ENCODE measurements around the gene IRF4. TPM values are rescaled to one million over a fixed set of nuclear protein-coding genes. Genes with fewer than 3 reads are reported as not detected.
"Not testable (repeated sequence)": the region's sequence is repeated elsewhere in the genome, so short reads cannot be mapped to it uniquely, and the experiment has no call there.

The IRF4 gene
- total RNA-seq, 2 experiments from 2014 or later: 500 to 504 TPM

DNA sequence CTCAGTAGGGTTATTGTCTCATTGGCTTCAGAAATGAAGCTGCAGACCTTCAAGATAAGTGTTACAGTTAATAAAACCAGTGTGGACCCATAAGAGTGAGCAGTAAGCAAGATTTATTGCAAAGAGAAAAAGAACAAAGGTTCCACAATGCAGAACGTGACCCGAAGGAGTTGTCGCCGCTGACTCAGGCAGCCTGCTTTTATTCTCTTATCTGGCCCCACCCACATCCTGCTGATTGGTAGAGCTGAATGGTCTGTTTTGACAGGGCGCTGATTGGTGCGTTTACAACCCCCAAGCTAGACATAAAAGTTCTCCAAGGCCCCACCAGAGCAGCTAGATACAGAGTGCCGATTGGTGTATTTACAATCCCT lies 33.9 kb downstream of the IRF4 start:
- H3K9me3 Mint-ChIP-seq; H3K27me3 Mint-ChIP-seq (ENCODE audit: low read depth); H3K36me3 Mint-ChIP-seq (ENCODE audit: low read depth); intact Hi-C loops (cut with micrococcal nuclease); H3K4me3 Mint-ChIP-seq; DNase-seq: not testable (repeated sequence)
- Mint-ChIP-seq H3K27ac (peak overlapping the region; percentile 69), H3K4me1 (ENCODE audit: low read depth) (peaks cover 39% of the 10 kb centered on the region)
- CTCF ChIA-PET: interaction anchor here (0.6 to 1.3 kb wide), 3 partner anchors 13 to 408 kb away, joined by 3 to 7 read pairs (median 3); no protein-coding TSS in a partner anchor

DNA sequence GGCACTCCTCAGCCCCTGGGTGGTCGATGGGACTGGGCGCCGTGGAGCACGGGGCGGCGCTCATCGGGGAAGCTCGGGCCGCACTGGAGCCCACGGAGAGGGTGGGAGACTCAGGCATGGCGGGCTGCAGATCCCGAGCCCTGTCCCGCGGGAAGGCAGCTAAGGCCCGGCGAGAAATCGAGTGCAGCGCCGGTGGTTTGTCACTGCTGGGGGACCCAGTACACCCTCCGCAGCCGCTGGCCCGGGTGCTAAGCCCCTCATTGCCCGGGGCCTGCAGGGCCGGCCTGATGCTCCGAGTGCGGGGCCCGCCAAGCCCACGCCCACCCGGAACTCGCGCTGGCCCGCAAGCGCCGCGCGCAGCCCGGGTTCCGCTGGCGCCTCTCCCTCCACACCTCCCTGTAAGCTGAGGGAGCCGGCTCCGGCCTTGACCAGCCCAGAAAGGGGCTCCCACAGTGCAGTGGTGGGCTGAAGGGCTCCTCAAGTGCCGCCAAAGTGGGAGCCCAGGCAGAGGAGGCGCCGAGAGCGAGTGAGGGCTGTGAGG lies 34.7 kb downstream of the IRF4 start:
- H3K4me3 Mint-ChIP-seq; H3K27me3 Mint-ChIP-seq (ENCODE audit: low read depth); intact Hi-C loops (cut with micrococcal nuclease); H3K36me3 Mint-ChIP-seq (ENCODE audit: low read depth); H3K27ac Mint-ChIP-seq; DNase-seq; H3K9me3 Mint-ChIP-seq: not testable (repeated sequence)
- peaks cover 45% of the 10 kb centered on the region for H3K4me1 Mint-ChIP-seq (ENCODE audit: low read depth)
- CTCF ChIA-PET: interaction anchor here (1.3 kb wide), 1 partner anchor 21 kb away, joined by 7 read pairs; no protein-coding TSS in a partner anchor

DNA sequence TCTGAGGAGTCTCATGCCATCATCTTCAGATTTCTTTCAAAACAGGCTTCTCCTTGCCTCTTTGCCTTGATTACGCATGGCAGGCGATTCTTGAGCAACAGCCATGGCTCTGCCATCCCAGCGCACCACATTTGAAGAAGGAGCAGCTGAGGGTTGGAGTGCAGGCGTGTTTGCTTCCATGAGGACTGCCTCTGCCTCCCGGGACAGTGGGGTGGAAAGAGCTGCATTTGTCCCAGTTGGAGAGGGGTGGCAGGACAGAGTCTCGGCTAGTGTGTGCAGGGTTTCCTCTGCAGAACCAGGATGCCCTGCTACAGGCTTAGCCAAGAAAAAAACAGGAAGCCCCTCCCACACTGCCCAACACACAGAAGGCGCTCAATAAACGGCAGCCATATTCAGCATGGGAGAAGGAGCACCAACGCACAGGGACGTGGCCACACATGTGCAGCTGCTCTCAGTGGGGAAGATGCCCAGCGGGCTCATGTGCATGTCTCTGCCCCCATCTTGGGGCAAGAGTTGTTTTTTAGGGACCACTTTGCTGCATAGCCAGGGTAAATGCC lies 36.6 kb downstream of the IRF4 start:
- peaks cover 53% of the 10 kb centered on the region for H3K4me1 Mint-ChIP-seq (ENCODE audit: low read depth)
- H3K27ac Mint-ChIP-seq: no peak overlapping the region
- CTCF ChIA-PET: no interaction called here
- no peaks in the 10 kb centered on the region for H3K27me3 Mint-ChIP-seq (ENCODE audit: low read depth)
- no peaks in the 10 kb centered on the region for H3K36me3 Mint-ChIP-seq (ENCODE audit: low read depth)
- H3K9me3 Mint-ChIP-seq: no peaks in the 10 kb centered on the region
- H3K4me3 Mint-ChIP-seq: no peak overlapping the region
- intact Hi-C loops (cut with micrococcal nuclease): no loop called here
- DNase-seq: no peak

DNA sequence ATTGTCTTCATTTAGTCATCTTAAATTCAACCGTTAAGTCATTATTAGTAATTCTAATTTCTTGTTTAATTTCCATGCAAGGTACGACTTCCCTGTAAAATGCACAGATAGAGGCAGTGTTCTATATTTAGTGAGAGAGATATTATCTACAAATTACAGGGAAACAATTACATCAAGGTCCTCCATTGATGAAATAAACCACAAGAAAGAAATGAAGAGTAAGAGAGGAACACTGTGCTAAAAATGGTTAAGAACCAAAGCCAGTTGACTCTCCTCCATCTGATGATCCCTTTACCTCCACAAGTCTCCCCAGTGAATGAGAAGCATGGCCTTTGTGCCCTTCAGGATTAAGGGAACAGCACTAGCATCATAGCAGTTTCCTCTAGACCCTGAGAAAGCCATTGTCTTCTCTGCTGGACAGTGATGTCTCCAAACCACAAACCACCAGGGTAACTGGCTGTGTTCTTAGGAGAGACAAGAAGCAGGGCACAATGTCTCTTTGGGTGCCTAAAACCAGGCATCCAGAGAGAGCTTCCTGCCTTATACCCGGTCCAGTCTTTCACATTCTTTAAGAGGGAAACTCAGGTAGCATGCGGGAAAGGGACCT lies 38.1 kb downstream of the IRF4 start:
- H3K9me3 Mint-ChIP-seq: no peaks in the 10 kb centered on the region
- H3K36me3 Mint-ChIP-seq (ENCODE audit: low read depth): no peaks in the 10 kb centered on the region
- CTCF ChIA-PET: no interaction called here
- H3K27ac Mint-ChIP-seq: no peak overlapping the region
- intact Hi-C loops (cut with micrococcal nuclease): no loop called here
- H3K27me3 Mint-ChIP-seq (ENCODE audit: low read depth): no peaks in the 10 kb centered on the region
- no peak overlapping the region for H3K4me3 Mint-ChIP-seq
- DNase-seq: no peak
- peaks cover 57% of the 10 kb centered on the region for H3K4me1 Mint-ChIP-seq (ENCODE audit: low read depth)

DNA sequence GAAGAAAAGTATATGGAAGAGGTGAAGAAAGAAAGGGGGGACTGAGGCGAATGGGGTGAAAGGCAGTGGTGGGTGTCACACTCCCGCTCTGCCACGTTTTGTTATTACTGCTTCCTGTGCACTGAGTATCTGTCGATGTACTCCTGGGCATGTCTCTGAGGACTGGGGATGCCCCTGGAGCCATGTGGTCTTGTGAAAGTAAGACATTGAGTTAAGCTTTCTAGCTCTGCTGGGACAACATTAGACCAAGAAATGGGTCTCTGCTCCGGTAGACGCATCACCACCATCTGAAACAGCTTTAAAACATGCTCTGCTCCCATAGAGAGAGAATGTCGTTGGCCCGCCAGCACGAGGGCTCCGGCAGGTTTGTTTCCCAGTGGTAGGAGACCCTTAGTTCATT lies 40.0 kb downstream of the IRF4 start:
- H3K4me1 Mint-ChIP-seq (ENCODE audit: low read depth): peaks cover 61% of the 10 kb centered on the region
- intact Hi-C loops (cut with micrococcal nuclease): loop anchor here (1.0 kb wide), 1 partner anchor 9 kb away; no protein-coding TSS in a partner anchor
- DNase-seq: peak; percentile 67
- no peaks in the 10 kb centered on the region for H3K9me3 Mint-ChIP-seq
- H3K27ac Mint-ChIP-seq: peak overlapping the region; percentile 25
- CTCF ChIA-PET: interaction anchor here (1.0 to 1.9 kb wide), 5 partner anchors 13 to 58 kb away, joined by 3 to 6 read pairs (median 4); no protein-coding TSS in a partner anchor
- H3K4me3 Mint-ChIP-seq: no peak overlapping the region
- no peaks in the 10 kb centered on the region for H3K36me3 Mint-ChIP-seq (ENCODE audit: low read depth)
- H3K27me3 Mint-ChIP-seq (ENCODE audit: low read depth): no peaks in the 10 kb centered on the region

DNA sequence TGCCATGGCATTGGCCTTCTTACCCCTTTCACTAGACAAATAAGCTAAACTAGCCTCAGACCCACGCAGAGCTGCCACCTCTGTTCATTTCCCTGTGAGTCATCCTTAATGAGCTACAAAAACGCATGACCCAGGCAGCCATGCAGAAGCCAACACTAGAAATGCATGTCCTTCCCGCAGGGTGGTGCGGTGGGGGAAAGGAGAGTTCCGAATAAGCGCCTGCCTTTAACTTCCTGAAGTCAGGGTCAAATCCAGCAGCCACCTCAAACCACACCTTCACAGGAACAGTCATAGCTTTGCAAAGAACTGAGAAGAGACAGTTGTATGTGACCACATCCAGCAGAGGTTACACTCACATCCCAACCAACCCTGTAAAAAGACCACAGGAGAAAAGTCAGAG lies 40.4 kb downstream of the IRF4 start:
- Mint-ChIP-seq H3K27ac (no peak overlapping the region), H3K9me3 (no peaks in the 10 kb centered on the region), H3K4me3 (no peak overlapping the region), H3K4me1 (ENCODE audit: low read depth) (peaks cover 60% of the 10 kb centered on the region), H3K27me3 (ENCODE audit: low read depth) (no peaks in the 10 kb centered on the region), H3K36me3 (ENCODE audit: low read depth) (no peaks in the 10 kb centered on the region)
- CTCF ChIA-PET: interaction anchor here (1.0 to 1.9 kb wide), 5 partner anchors 13 to 57 kb away, joined by 3 to 6 read pairs (median 4); no protein-coding TSS in a partner anchor
- DNase-seq: peak; percentile 88
- intact Hi-C loops (cut with micrococcal nuclease): loop anchor here (1.0 kb wide), 5 partner anchors 10 to 58 kb away; no protein-coding TSS in a partner anchor

DNA sequence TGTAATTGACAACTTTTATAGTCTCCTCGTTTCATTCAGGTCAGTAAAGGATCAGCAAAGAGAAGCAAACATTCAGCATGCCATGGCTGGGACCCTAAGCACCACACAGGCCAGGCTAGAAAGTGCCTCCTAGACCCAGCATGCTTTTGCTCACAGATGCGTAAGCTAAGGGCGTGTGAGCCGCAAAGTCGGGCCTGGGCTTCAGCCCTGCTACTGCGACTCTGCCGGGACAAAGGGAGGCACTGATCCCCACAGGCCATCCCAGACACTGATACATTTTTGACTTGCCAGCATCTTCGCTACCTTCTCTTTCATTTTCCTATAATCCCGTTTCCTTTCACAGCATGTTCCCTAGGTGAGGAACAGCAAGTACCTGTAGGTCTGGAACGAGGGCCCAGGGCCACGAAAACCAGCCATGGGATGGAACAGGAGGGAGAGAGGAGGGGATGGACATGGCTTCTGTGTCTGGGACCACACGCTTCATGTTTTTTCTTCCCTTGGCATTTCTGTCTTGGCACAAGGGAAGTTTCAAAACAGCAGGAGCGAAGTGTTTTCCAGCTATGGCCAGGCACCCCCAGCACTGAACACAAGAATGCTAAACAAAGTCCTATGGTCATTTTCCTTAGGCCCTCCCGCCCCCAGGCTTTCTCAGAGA lies 42.6 kb downstream of the IRF4 start:
- peaks cover 54% of the 10 kb centered on the region for H3K4me1 Mint-ChIP-seq (ENCODE audit: low read depth)
- CTCF ChIA-PET: interaction anchor here (1.2 to 1.5 kb wide), 2 partner anchors 11 to 50 kb away, joined by 6 to 8 read pairs; no protein-coding TSS in a partner anchor
- H3K27ac Mint-ChIP-seq: peak overlapping the region; percentile 9
- DNase-seq: no peak
- no peak overlapping the region for H3K4me3 Mint-ChIP-seq
- no peaks in the 10 kb centered on the region for H3K27me3 Mint-ChIP-seq (ENCODE audit: low read depth)
- H3K36me3 Mint-ChIP-seq (ENCODE audit: low read depth): no peaks in the 10 kb centered on the region
- H3K9me3 Mint-ChIP-seq: no peaks in the 10 kb centered on the region
- intact Hi-C loops (cut with micrococcal nuclease): no loop called here

DNA sequence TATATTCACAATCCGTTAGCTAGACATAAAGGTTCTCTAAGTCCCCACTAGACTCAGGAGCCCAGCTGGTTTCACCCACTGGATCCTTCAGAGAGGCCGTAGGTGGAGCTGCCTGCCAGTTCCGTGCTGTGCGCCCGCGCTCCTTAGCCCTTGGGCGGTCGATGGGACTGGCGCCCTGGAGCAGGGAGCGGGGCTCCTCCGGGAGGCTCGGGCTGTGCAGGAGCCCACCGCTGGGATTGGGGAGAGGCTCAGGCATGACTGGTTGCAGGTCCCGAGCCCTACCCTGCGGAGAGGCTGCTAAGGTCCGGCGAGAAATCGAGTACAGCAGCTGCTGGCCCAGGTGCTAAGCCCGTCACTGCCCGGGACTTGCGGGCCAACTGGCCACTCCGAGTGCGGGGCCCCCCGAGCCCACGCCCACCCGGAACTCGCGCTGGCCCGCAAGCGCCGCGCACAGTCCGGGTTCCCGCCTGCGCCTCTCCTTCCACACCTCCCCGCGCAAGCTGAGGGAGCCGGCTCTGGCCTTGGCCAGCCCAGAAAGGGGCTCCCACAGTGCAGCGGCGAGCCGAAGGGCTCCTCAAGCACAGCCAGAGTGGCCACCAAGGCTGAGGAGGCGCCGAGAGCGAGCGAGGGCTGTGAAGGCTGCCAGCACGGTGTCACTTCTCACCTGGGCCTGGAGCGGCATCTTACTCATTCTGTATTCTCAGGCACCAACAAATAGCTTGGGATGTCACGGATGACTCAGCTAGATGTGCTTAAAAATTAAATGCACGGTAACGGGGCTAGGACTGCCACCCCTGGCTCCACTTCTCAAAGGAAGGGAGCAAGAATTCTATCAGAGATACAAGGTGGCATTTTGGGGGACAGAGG lies 44.1 kb downstream of the IRF4 start:
- Mint-ChIP-seq H3K27me3 (ENCODE audit: low read depth) (no peaks in the 10 kb centered on the region), H3K9me3 (no peaks in the 10 kb centered on the region), H3K36me3 (ENCODE audit: low read depth) (no peaks in the 10 kb centered on the region), H3K4me1 (ENCODE audit: low read depth) (peaks cover 42% of the 10 kb centered on the region), H3K4me3 (no peak overlapping the region), H3K27ac (peak overlapping the region; percentile 68)
- DNase-seq: peak; percentile 19
- CTCF ChIA-PET: interaction anchor here (0.6 to 1.5 kb wide), 4 partner anchors 9 to 265 kb away, joined by 3 to 8 read pairs (median 4); no protein-coding TSS in a partner anchor
- intact Hi-C loops (cut with micrococcal nuclease): no loop called here

DNA sequence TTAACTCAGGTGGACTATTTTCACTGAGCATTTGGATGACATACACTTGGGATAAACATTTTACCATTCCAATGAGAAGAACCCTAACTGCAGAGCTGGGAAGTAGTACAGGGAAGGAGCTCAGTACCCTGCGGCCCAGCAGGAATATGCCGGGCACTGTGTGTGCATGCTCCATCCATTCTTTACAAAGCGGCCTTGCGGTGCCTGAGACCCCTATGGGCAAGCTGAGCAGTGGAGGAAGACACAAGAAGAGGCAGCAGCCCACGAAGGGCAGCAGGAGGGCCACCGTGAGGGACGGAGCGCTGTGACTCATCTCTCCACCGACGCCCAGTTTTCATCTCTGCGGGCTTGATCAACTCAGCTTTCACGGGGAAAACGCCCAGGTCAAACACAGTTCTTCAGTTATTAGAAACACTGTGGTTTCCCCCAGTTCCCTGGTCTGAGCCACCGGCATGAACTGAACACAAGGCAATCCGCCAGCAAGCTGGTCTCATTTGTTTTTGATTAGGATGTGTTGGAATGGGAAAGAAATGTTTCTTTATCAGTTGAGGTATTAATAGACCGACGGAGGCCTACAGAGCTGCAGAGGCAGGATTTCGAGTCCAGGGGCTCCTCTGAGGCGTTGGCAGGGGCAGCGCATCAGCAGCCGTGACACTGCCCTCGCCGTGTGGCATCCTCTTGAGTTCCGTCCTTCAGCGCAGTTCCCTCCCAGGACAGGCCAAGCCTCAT lies 44.9 kb downstream of the IRF4 start:
- H3K4me1 Mint-ChIP-seq (ENCODE audit: low read depth): peaks cover 35% of the 10 kb centered on the region
- intact Hi-C loops (cut with micrococcal nuclease): no loop called here
- H3K4me3 Mint-ChIP-seq: no peak overlapping the region
- no peaks in the 10 kb centered on the region for H3K9me3 Mint-ChIP-seq
- peak; percentile 3 for DNase-seq
- no peak overlapping the region for H3K27ac Mint-ChIP-seq
- CTCF ChIA-PET: interaction anchor here (1.0 kb wide), 1 partner anchor 10 kb away, joined by 5 read pairs; no protein-coding TSS in a partner anchor
- no peaks in the 10 kb centered on the region for H3K36me3 Mint-ChIP-seq (ENCODE audit: low read depth)
- H3K27me3 Mint-ChIP-seq (ENCODE audit: low read depth): no peaks in the 10 kb centered on the region

DNA sequence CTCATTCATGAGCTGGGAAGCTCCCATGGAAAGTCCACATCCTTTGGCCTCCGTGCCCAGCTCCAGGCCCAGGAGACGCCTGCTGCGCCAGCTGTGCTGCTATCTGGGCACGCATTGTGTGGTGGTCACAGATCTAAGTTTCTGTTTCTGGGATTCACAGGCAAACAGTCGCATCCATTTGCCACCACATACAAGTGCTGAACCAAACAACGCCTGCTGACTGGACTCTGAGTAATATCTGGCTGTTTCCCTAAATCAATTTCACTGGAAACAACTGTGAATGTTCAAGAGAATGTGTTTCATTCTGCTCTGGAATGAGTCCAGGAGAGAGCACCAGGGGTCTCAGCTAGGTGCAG lies 45.5 kb downstream of the IRF4 start:
- CTCF ChIA-PET: interaction anchor here (1.0 kb wide), 1 partner anchor 10 kb away, joined by 5 read pairs; no protein-coding TSS in a partner anchor
- intact Hi-C loops (cut with micrococcal nuclease): no loop called here
- H3K4me1 Mint-ChIP-seq (ENCODE audit: low read depth): peaks cover 30% of the 10 kb centered on the region

DNA sequence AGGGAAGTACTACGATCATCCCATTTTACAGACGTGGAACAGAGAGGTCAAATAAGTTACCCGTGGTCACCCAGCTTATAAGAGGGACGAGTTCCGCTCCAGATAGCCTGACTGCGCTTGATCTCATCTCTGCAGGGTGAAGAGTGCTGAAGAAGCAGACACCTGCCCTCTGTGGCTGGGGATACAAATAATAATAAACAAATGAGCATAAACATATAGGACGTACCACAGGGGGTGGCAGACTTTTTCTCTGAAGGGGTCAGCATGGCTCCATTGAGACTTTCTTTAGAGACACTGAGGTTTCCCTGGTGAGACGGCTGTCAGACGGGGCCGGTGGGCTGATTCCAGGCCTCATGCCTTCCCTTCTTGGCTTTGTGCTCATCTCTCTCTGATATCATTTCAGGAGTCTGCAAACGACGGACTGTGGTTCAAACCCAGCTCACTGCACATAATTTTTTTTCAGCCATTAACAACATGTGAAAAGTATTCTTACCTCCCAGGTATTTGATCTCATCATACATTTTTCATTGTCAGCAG lies 47.1 kb downstream of the IRF4 start:
- intact Hi-C loops (cut with micrococcal nuclease): no loop called here
- CTCF ChIA-PET: interaction anchor here (1.0 kb wide), 1 partner anchor 27 kb away, joined by 3 read pairs; no protein-coding TSS in a partner anchor
- no peak overlapping the region for H3K27ac Mint-ChIP-seq

More for the DNA sequence above, 45.5 kb downstream of the IRF4 start:
- H3K36me3 Mint-ChIP-seq (ENCODE audit: low read depth): no peaks in the 10 kb centered on the region
- H3K27me3 Mint-ChIP-seq (ENCODE audit: low read depth): no peaks in the 10 kb centered on the region
- H3K4me3 Mint-ChIP-seq: no peak overlapping the region
- no peak for DNase-seq
- no peaks in the 10 kb centered on the region for H3K9me3 Mint-ChIP-seq
- H3K27ac Mint-ChIP-seq: no peak overlapping the region

More for the DNA sequence above, 47.1 kb downstream of the IRF4 start:
- Mint-ChIP-seq H3K9me3 (no peaks in the 10 kb centered on the region), H3K36me3 (ENCODE audit: low read depth) (no peaks in the 10 kb centered on the region), H3K4me1 (ENCODE audit: low read depth) (peaks cover 17% of the 10 kb centered on the region), H3K4me3 (no peak overlapping the region), H3K27me3 (ENCODE audit: low read depth) (no peaks in the 10 kb centered on the region)
- DNase-seq: no peak

Measured in activated naive CD4-positive, alpha-beta T cell treated with anti-CD3 and anti-CD28 coated beads for 36 hours (primary cell).